GM12878 (cell line): ENCODE data around the gene FURIN. TPM values are rescaled to one million over a fixed set of nuclear protein-coding genes. Genes with fewer than 3 reads are reported as not detected.

Experiments
- ASH2L ChIP-seq: fragments of 300-600, 200-600 bp; sonication (generic); IDR thresholded peaks from 2 replicates; pipeline ENCODE4 v1.6.1; 2017; ENCODE audit warnings: low read depth, mild to moderate bottlenecking, borderline replicate concordance
- CREB1 ChIP-seq: IDR thresholded peaks from 2 replicates; pipeline ENCODE4 v1.6.1; 2012; ENCODE audit warnings: low read depth, mild to moderate bottlenecking, inconsistent platforms
- DPF2 ChIP-seq: fragments of 450-650 bp; IDR thresholded peaks from 2 replicates; pipeline ENCODE4 v1.6.1; 2017; ENCODE audit warnings: mild to moderate bottlenecking
- IRF4 ChIP-seq: IDR thresholded peaks from 2 replicates; pipeline ENCODE4 v1.6.1; 2011; ENCODE audit warnings: low read depth, low read length
- MXI1 ChIP-seq: fragments of 150-350 bp; IDR thresholded peaks from 2 replicates; pipeline ENCODE4 v1.6.1; 2011; ENCODE audit warnings: low read depth, mild to moderate bottlenecking, inconsistent platforms, low read length, improper control_type of control experiment
- NFYA ChIP-seq: IDR thresholded peaks from 2 replicates; pipeline ENCODE4 v1.6.1; 2011; ENCODE audit warnings: low read depth, mild to moderate bottlenecking, low read length, improper control_type of control experiment, borderline replicate concordance
- NKRF ChIP-seq: fragments of 450-650 bp; conservative IDR thresholded peaks from 2 replicates; pipeline ENCODE4 v1.6.1; 2017; ENCODE audit warnings: mild to moderate bottlenecking, moderate library complexity
- NRF1 ChIP-seq: conservative IDR thresholded peaks from 2 replicates; pipeline ENCODE4 v1.6.1; 2011; ENCODE audit warnings: mild to moderate bottlenecking, low read depth, low read length, improper control_type of control experiment
- POLR2A ChIP-seq: IDR thresholded peaks from 2 replicates; pipeline ENCODE4 v1.6.1; 2011; ENCODE audit warnings: low read depth, mild to moderate bottlenecking, low read length
- POLR2AphosphoS5 ChIP-seq: IDR thresholded peaks from 2 replicates; pipeline ENCODE4 v1.6.1; 2011; ENCODE audit warnings: mild to moderate bottlenecking, low read length, inconsistent platforms
- RB1 ChIP-seq: fragments of 450-650 bp; formaldehyde crosslinking; IDR thresholded peaks from 2 replicates; pipeline ENCODE4 v1.6.1; 2017; ENCODE audit warnings: mild to moderate bottlenecking, borderline replicate concordance
- RBBP5 ChIP-seq: fragments of 200-600 bp; sonication (generic); conservative IDR thresholded peaks from 2 replicates; pipeline ENCODE4 v1.6.1; 2016
- RELA ChIP-seq: fragments of 450-650 bp; IDR thresholded peaks from 2 replicates; pipeline ENCODE4 v1.8.0; 2014; ENCODE audit warnings: borderline replicate concordance; ENCODE audit not compliant: partially characterized antibody
- STAT1 ChIP-seq: fragments of 450-650 bp; conservative IDR thresholded peaks from 2 replicates; pipeline ENCODE4 v1.6.1; 2014; ENCODE audit warnings: antibody characterized with exemption, mild to moderate bottlenecking
- TCF3 ChIP-seq: IDR thresholded peaks from 2 replicates; pipeline ENCODE4 v1.6.1; 2012; ENCODE audit warnings: low read depth, mild to moderate bottlenecking, low read length, borderline replicate concordance; ENCODE audit not compliant: insufficient read depth
- ZBTB33 ChIP-seq: fragments of 450-650 bp; IDR thresholded peaks from 2 replicates; pipeline ENCODE4 v1.6.1; 2017; ENCODE audit warnings: mild to moderate bottlenecking
- ZNF207 ChIP-seq: fragments of 450-650 bp; IDR thresholded peaks from 2 replicates; pipeline ENCODE4 v1.6.1; 2014; ENCODE audit warnings: antibody characterized with exemption, mild to moderate bottlenecking, borderline replicate concordance
- ZNF622 ChIP-seq: fragments of 450-650 bp; IDR thresholded peaks from 2 replicates; pipeline ENCODE4 v1.6.1; 2017; ENCODE audit warnings: mild to moderate bottlenecking, inconsistent platforms
- ZSCAN29 ChIP-seq: fragments of 450-650 bp; IDR thresholded peaks from 2 replicates; pipeline ENCODE4 v1.6.1; 2017; ENCODE audit warnings: mild to moderate bottlenecking, moderate library complexity
- polyA plus RNA-seq, 11 experiments: library from polyadenylated mRNA; depleted of rRNA in 4 of 11; unstranded in 6 of 11; stranded (reverse) in 5 of 11; fragments of >200 nt; fragmentation: Nextera tagmentation in 4 of 11; fragmentation: Illumina TruSeq in 1 of 11; extraction: Ambion mirVana in 4 of 11; extraction: Trizol in 1 of 11; gene quantifications; 1 replicate in 1 of 11; 2 replicates in 10 of 11; pipeline versions ENCODE4 v1.2.1 to v1.2.3, GENCODE V29; 2011 to 2016; ENCODE audit warnings: inconsistent platforms in 2 of 11, missing spikeins in 2 of 11, low read depth in 1 of 11
- total RNA-seq, 4 experiments: library from RNA; depleted of rRNA in 3 of 4; stranded (reverse); fragments of >200 nt in 3 of 4; fragmentation: Illumina TruSeq in 1 of 4; extraction: Trizol in 1 of 4; gene quantifications; 2 replicates each; pipeline versions ENCODE4 v1.2.1 to v1.2.3, GENCODE V29; 2013 to 2021
- TF ChIP-seq, protein P1 (sequence below): fragments of 450-650 bp; IDR thresholded peaks from 2 replicates; pipeline ENCODE4 v1.6.1; 2016; ENCODE audit warnings: mild to moderate bottlenecking

Gene FURIN
- total and polyA plus RNA-seq, 10 of the 15 experiments (the other 5 are each of a cell fraction or from before 2014, with no cell fraction given): 0.47 to 39.9 (median 8.0) TPM

DNA sequence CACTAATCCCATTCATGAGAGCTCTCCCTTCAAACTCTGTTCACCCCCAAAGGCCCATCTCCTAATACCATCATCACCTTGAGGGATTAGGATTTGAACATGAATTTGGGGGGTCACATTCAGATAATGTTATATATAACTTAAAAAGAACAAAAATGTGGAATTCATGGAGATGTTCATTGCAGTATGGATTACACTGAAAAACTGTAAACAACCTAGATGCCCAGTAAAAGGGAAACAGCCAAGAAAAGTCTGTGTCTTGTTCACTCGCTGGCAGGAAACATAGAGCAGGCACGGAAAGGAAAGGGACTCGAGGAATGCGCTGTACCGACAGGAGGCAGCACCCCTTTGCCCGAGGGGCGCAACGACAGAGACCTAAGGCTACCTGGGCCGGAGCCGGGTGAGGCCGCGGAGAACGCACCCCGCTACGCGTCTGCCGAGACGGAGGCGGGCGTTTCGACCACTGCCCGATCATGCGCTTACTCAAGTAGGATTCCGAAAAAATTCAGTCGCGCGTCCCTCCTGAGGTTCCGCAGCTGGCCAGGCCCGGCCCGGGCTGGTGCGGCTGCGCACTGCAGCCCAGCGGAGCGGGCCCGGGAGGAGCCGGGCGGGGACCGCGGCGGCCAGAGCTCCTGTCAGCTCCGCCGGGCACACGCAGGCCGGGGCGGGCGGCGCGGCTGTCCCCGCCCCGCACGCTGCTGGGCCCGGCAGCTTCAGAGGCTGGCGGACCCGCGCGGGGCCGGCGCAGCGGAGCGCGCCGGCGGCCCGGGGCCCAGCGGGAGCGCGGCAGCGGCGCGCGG, 33.9 kb downstream of the FURIN start (continued):
- peak; percentile 82 for TF ChIP-seq NKRF
- no peak for TF ChIP-seq ZNF622
- peak; percentile 55 for TF ChIP-seq NRF1
- 0 out of 2 replicates have a peak, but pooled peaks have one; percentile 33 for TF ChIP-seq ZSCAN29
- no peak for TF ChIP-seq NFYA
- 0 out of 2 replicates have a peak, but pooled peaks have one; percentile 9 for TF ChIP-seq MXI1
- TF ChIP-seq, protein P1, sequence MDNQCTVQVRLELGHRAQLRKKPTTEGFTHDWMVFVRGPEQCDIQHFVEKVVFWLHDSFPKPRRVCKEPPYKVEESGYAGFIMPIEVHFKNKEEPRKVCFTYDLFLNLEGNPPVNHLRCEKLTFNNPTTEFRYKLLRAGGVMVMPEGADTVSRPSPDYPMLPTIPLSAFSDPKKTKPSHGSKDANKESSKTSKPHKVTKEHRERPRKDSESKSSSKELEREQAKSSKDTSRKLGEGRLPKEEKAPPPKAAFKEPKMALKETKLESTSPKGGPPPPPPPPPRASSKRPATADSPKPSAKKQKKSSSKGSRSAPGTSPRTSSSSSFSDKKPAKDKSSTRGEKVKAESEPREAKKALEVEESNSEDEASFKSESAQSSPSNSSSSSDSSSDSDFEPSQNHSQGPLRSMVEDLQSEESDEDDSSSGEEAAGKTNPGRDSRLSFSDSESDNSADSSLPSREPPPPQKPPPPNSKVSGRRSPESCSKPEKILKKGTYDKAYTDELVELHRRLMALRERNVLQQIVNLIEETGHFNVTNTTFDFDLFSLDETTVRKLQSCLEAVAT: peak; percentile 59; the same call in 1 of the 2 replicates
- no peak for TF ChIP-seq ZBTB33
- no peak for TF ChIP-seq ASH2L
- no peak for TF ChIP-seq TCF3
- peak; percentile 42; the same call in 1 of the 2 replicates for TF ChIP-seq ZNF207
- peak; percentile 42 for TF ChIP-seq RELA
- TF ChIP-seq RBBP5: no peak
- peak; percentile 35; the same call in 1 of the 2 replicates for TF ChIP-seq CREB1
- peak; percentile 75 for TF ChIP-seq POLR2A
- peak; percentile 70; the same call in 1 of the 2 replicates for TF ChIP-seq RB1
- TF ChIP-seq POLR2AphosphoS5: 0 out of 2 replicates have a peak, but pooled peaks have one; percentile 44
- 0 out of 2 replicates have a peak, but pooled peaks have one; percentile 41 for TF ChIP-seq STAT1
- TF ChIP-seq DPF2: peak; percentile 62
- 0 out of 2 replicates have a peak, but pooled peaks have one; percentile 46 for TF ChIP-seq IRF4
